ENCODE results near the gene PAFAH2. TPM values are rescaled to one million over a fixed set of nuclear protein-coding genes. Genes with fewer than 3 reads are reported as not detected.

Gene PAFAH2
- total RNA-seq, 1 experiment from 2014 or later: 13.0 TPM

- TF ChIP-seq TCF7L2 (IDR thresholded peaks at IDR 0.05; ENCODE audit: borderline replicate concordance, extremely low read depth, insufficient read depth, insufficient read length) (no peak), JUND (IDR thresholded peaks at IDR 0.05) (no peak), ZFX (IDR thresholded peaks at IDR 0.05) (no peak), SIN3A (IDR thresholded peaks at IDR 0.05; ENCODE audit: low read depth) (no peak), POLR2AphosphoS5 (IDR thresholded peaks at IDR 0.05; ENCODE audit: low read depth, low read length) (no peak), SP1 (IDR thresholded peaks at IDR 0.05; ENCODE audit: low read depth) (no peak), EGR1 (IDR thresholded peaks at IDR 0.05; ENCODE audit: low read depth) (no peak), RAD21 (IDR thresholded peaks at IDR 0.05; ENCODE audit: low read depth) (no peak), ATF3 (IDR thresholded peaks at IDR 0.05) (no peak)
- H3K4me2 ChIP-seq (ENCODE audit: low read length): no peak overlapping the region
- no peak overlapping the region for H3K27ac ChIP-seq (ENCODE audit: low read depth, low read length)
- DNase-seq (ENCODE audit: low read depth, low spot score) (no peak), ATAC-seq (no peak)
- H4K20me1 ChIP-seq (ENCODE audit: insufficient read depth): no peaks in the 10 kb centered on the region
- no peaks in the 10 kb centered on the region for H3K9me3 ChIP-seq (ENCODE audit: control insufficient read depth in 1 of 2, insufficient read depth in 1 of 2, low read depth in 1 of 2, low read length in 2 of 2)
- peaks cover 0 to 10% of the 10 kb centered on the region in 2 experiments; a peak in 2 of 4 replicates for H3K36me3 ChIP-seq (ENCODE audit: control insufficient read depth in 1 of 2, insufficient read depth in 2 of 2, low read length in 2 of 2)
- H3K9me2 ChIP-seq (ENCODE audit: insufficient read depth): no peaks in the 10 kb centered on the region
- ChIA-PET POLR2A (no interaction called here), CTCF (no interaction called here), RAD21 (ENCODE audit: low non-redundant PET in 1 of 2, low total read pairs in 2 of 2, uncharacterized antibody in 2 of 2, unreplicated experiment in 2 of 2) (no interaction called here)
- no peaks in the 10 kb centered on the region for H3K27me3 ChIP-seq (ENCODE audit: insufficient read depth, low read length)
- no peaks in the 10 kb centered on the region for H3K4me1 ChIP-seq (ENCODE audit: control insufficient read depth in 1 of 2, insufficient read depth in 2 of 2, low read length in 2 of 2)
- BruUV-seq (replicated peaks): no TSS peak
- H3K79me2 ChIP-seq (ENCODE audit: insufficient read depth, low read length): no peaks in the 10 kb centered on the region
- no peak overlapping the region for H3K4me3 ChIP-seq (replicated peaks in 1 of 2; ENCODE audit: low read depth in 1 of 2, low read length in 2 of 2)
- intact Hi-C loops (cut with micrococcal nuclease): no loop called here
- H2AFZ ChIP-seq (ENCODE audit: low read depth, low read length, poor library complexity, severe bottlenecking): no peak overlapping the region
- H3K9ac ChIP-seq (ENCODE audit: low read length): no peak overlapping the region
Observed at GRCh38 chr1:25954282-25954938, 43.5 kb downstream of the PAFAH2 start.

- CTCF ChIA-PET: no interaction called here
- H3K4me1 ChIP-seq (ENCODE audit: control insufficient read depth in 1 of 2, insufficient read depth in 2 of 2, low read length in 2 of 2): no peaks in the 10 kb centered on the region
- POLR2A ChIA-PET: no interaction called here
- TF ChIP-seq EZH2 (IDR thresholded peaks at IDR 0.05): no peak
- TF ChIP-seq FOSL1 (IDR thresholded peaks at IDR 0.05; ENCODE audit: low read depth): no peak
- TF ChIP-seq EGR1 (IDR thresholded peaks at IDR 0.05; ENCODE audit: low read depth): no peak
- no peak for TF ChIP-seq SP1 (IDR thresholded peaks at IDR 0.05; ENCODE audit: low read depth)
- TF ChIP-seq SRF (IDR thresholded peaks at IDR 0.05; ENCODE audit: low read depth): no peak
- no peak for TF ChIP-seq EZH2phosphoT487 (IDR thresholded peaks at IDR 0.05; ENCODE audit: borderline replicate concordance)
- no peak for TF ChIP-seq TCF7L2 (IDR thresholded peaks at IDR 0.05; ENCODE audit: borderline replicate concordance, extremely low read depth, insufficient read depth, insufficient read length)
- TF ChIP-seq ELF1 (IDR thresholded peaks at IDR 0.05; ENCODE audit: borderline replicate concordance, low read depth): no peak
- TF ChIP-seq ZFX (IDR thresholded peaks at IDR 0.05): no peak
- TF ChIP-seq REST (IDR thresholded peaks at IDR 0.05; ENCODE audit: low read depth): no peak
Observed at GRCh38 chr1:25952841-25953401, 44.9 kb downstream of the PAFAH2 start.

More at GRCh38 chr1:25952841-25953401, 44.9 kb downstream of the PAFAH2 start:
- RAD21 ChIA-PET (ENCODE audit: low non-redundant PET in 1 of 2, low total read pairs in 2 of 2, uncharacterized antibody in 2 of 2, unreplicated experiment in 2 of 2): no interaction called here
- BruUV-seq (replicated peaks): no TSS peak
- no peak for ATAC-seq
- no peaks in the 10 kb centered on the region for H3K27me3 ChIP-seq (ENCODE audit: insufficient read depth, low read length)
- H3K79me2 ChIP-seq (ENCODE audit: insufficient read depth, low read length): no peaks in the 10 kb centered on the region
- no peaks in the 10 kb centered on the region for H3K9me3 ChIP-seq (ENCODE audit: control insufficient read depth in 1 of 2, insufficient read depth in 1 of 2, low read depth in 1 of 2, low read length in 2 of 2)
- no peaks in the 10 kb centered on the region for H3K9me2 ChIP-seq (ENCODE audit: insufficient read depth)
- no peak overlapping the region for H2AFZ ChIP-seq (ENCODE audit: low read depth, low read length, poor library complexity, severe bottlenecking)
- no peak for DNase-seq (ENCODE audit: low read depth, low spot score)
- no peaks in the 10 kb centered on the region for H4K20me1 ChIP-seq (ENCODE audit: insufficient read depth)
- H3K9ac ChIP-seq (ENCODE audit: low read length): no peak overlapping the region
- no peak overlapping the region for H3K4me2 ChIP-seq (ENCODE audit: low read length)
- H3K4me3 ChIP-seq (replicated peaks in 1 of 2; ENCODE audit: low read depth in 1 of 2, low read length in 2 of 2): no peak overlapping the region
- no peak overlapping the region for H3K27ac ChIP-seq (ENCODE audit: low read depth, low read length)
- intact Hi-C loops (cut with micrococcal nuclease): no loop called here
- no peaks in the 10 kb centered on the region for H3K36me3 ChIP-seq (ENCODE audit: control insufficient read depth in 1 of 2, insufficient read depth in 2 of 2, low read length in 2 of 2)
